Thyroid gland (tissue), 4 donors: ENCODE results near the gene THBD. TPM values are rescaled to one million over a fixed set of nuclear protein-coding genes. Genes with fewer than 3 reads are reported as not detected.

Experiments
- DNase-seq, 2 donors: peaks; one replicate each; pipeline ENCODE4 v3.0.0-alpha.2; 2019
- H3K27ac ChIP-seq, 3 donors: fragments of 200-600 bp; sonication (generic); 1 replicate in 2 of 3; 2 replicates in 1 of 3; pipeline ENCODE4 v1.5.1; 2016 to 2019; ENCODE audit warnings: mild to moderate bottlenecking in 1 of 3, moderate library complexity in 1 of 3
- H3K27me3 ChIP-seq: fragments of 200-600 bp; sonication (generic); one replicate; pipeline ENCODE4 v1.5.1; 2019
- H3K36me3 ChIP-seq, 2 donors: fragments of 200-600 bp; sonication (generic); one replicate each; pipeline ENCODE4 v1.5.1; 2016 to 2019
- H3K4me1 ChIP-seq, 2 donors: fragments of 200-600 bp; sonication (generic); one replicate each; pipeline ENCODE4 v1.5.1; 2017 to 2019
- H3K4me3 ChIP-seq, 3 donors: fragments of 200-600 bp; sonication (generic); replicated peaks in 1 of 3; 1 replicate in 2 of 3; 2 replicates in 1 of 3; pipeline ENCODE4 v1.5.1; 2016; ENCODE audit warnings: mild to moderate bottlenecking in 1 of 3
- H3K9me3 ChIP-seq: fragments of 200-600 bp; sonication (generic); one replicate; pipeline ENCODE4 v1.5.1; 2017
- POLR2A ChIP-seq, 2 donors: fragments of 450-650 bp; IDR thresholded peaks; one replicate each; pipeline ENCODE4 v1.6.1; 2017; ENCODE audit warnings: antibody characterized with exemption in 2 of 2, mild to moderate bottlenecking in 2 of 2, moderate library complexity in 1 of 2
- WGBS, 2 donors: methylation state at CpG; one replicate each; pipeline ENCODE4 v1.1.5; 2017; 5-methylcytosine and 5-hydroxymethylcytosine counted together
- intact Hi-C: fragments of 100-400 bp; cut with DNase I; formaldehyde crosslinking; loops from one replicate; pipeline ENCODE4 v1.15.1; 2023
- total RNA-seq, 4 donors: library from RNA; depleted of rRNA; stranded (reverse); fragments of >200 nt; gene quantifications; one replicate each; pipeline ENCODE4 v1.2.3, GENCODE V29; 2016
- TF ChIP-seq, protein P1 (sequence below), 6 experiments: fragments of 200-600 bp in 3 of 6; fragments of 450-650 bp in 3 of 6; sonication (generic) in 3 of 6; IDR thresholded peaks; one replicate each; pipeline ENCODE4 v1.5.1; 2016 to 2019; ENCODE audit warnings: antibody characterized with exemption in 6 of 6, mild to moderate bottlenecking in 2 of 6, inconsistent platforms in 1 of 6, moderate library complexity in 1 of 6

The THBD gene
- total RNA-seq, 4 donors from 2014 or later, result 30.4 to 78.5 (median 72.2) TPM

DNA sequence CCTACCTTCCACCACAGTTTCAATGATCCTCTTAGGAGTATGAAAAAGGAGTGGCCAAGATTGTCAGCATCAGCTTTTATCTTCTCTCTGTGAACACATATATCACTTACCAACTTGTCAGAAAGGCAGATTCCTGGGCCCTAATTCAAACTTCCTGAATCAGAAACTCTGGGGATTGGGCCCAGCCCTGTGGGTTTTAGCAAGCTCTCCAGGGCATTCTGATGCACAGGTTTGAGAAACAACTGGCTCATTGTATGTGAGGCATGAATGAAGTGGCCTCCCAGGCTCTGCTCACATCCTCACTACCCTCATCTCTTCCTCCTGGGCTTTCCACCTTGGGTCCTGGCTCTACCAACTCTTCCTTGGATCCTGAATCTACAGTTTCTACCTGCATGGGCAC lies 13.2 kb upstream of the THBD start:
- intact Hi-C loops, result no loop called here
- no peak overlapping the region for H3K27ac ChIP-seq
- TF ChIP-seq, protein P1, sequence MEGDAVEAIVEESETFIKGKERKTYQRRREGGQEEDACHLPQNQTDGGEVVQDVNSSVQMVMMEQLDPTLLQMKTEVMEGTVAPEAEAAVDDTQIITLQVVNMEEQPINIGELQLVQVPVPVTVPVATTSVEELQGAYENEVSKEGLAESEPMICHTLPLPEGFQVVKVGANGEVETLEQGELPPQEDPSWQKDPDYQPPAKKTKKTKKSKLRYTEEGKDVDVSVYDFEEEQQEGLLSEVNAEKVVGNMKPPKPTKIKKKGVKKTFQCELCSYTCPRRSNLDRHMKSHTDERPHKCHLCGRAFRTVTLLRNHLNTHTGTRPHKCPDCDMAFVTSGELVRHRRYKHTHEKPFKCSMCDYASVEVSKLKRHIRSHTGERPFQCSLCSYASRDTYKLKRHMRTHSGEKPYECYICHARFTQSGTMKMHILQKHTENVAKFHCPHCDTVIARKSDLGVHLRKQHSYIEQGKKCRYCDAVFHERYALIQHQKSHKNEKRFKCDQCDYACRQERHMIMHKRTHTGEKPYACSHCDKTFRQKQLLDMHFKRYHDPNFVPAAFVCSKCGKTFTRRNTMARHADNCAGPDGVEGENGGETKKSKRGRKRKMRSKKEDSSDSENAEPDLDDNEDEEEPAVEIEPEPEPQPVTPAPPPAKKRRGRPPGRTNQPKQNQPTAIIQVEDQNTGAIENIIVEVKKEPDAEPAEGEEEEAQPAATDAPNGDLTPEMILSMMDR (IDR thresholded peaks at IDR 0.05), result no peak

DNA sequence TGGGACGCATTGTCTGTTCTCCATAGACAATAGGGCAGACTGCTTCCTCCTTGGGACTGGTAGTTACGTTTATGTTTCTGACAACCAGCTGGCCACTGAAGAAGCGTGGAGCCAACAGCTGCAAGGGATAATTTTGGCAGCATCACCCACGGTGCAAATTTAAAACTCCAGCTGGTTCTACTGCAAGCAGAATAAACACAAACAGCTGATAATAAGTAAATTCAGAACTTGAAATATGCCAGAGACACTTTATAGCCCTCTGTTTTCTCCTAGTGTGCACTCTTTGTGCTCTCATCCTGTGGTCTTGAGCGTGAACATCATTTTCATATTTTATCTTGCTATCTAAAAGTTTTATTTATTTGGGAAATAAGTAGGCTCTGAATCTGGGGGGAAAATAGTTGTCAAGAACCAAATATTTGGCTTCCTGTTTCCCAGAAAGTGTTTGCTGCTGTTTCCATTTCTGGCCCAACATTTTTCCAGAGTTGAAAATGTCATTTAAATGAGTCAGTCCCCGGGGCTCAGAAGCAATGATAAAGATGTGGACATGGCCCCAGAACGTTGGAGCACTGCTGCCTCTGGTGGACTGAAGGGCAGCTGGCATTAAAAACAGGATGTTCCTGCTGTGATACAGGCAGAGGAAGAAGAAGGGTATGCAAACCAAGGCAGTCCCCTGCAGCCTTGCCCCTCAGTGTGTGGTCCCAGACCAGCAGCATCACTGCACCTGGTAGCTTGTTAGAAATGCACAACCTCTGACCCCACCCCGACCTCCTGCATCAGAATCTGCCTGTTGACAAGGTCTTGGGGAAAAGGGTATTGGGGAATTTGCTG lies 12.5 kb upstream of the THBD start:
- Histone ChIP-seq H3K27ac (peak overlapping the region; percentile 38 to 53 (median 46)), H3K27me3 (no peaks in the 10 kb centered on the region), H3K9me3 (no peaks in the 10 kb centered on the region), H3K36me3 (no peaks in the 10 kb centered on the region), H3K4me3 (no peak overlapping the region), H3K4me1 (peaks cover 0 to 25% of the 10 kb centered on the region in 2 donors)
- DNase-seq, result peak; percentile 14 to 17
- 41 to 42% methylated on average over 8 of the region's 8 CpGs for WGBS, 2 donors
- intact Hi-C loops, result no loop called here
- TF ChIP-seq POLR2A (IDR thresholded peaks at IDR 0.05), result no peak
- TF ChIP-seq, protein P1 (IDR thresholded peaks at IDR 0.05), result peak in 3 of 6 experiments; percentile 21 to 31 (median 22)

More for the DNA sequence above, 13.2 kb upstream of the THBD start:
- no peak for DNase-seq
- Histone ChIP-seq H3K36me3 (no peaks in the 10 kb centered on the region), H3K4me3 (no peak overlapping the region), H3K27me3 (no peaks in the 10 kb centered on the region), H3K9me3 (no peaks in the 10 kb centered on the region), H3K4me1 (peaks cover 0 to 25% of the 10 kb centered on the region in 2 donors)

DNA sequence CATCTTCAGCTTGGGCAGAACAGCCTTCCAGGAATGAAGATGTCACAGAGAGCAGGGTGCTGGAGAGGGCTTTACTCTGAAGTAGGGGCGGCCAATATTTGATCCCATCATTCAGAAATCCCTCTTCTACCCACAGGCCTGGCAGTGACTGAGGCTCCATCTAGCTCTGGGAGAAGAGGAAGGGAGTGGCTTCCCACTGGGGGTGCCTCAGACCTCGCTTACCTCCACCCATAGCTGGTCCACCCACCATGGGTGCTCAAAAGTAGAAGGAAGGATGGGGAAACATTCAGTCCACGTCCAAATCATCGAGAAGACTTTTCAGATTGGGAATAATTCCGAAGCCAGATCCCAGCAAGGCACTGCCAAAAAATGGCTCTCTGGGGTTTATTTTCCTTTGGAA lies 11.8 kb upstream of the THBD start:
- intact Hi-C loops, result no loop called here
- H3K9me3 ChIP-seq, result no peaks in the 10 kb centered on the region
- H3K36me3 ChIP-seq, result no peaks in the 10 kb centered on the region
- no peak overlapping the region for H3K4me3 ChIP-seq
- TF ChIP-seq, protein P1 (IDR thresholded peaks at IDR 0.05), result no peak
- no peak for TF ChIP-seq POLR2A (IDR thresholded peaks at IDR 0.05)
- peaks cover 0 to 25% of the 10 kb centered on the region in 2 donors for H3K4me1 ChIP-seq
- DNase-seq, result no peak
- no peaks in the 10 kb centered on the region for H3K27me3 ChIP-seq
- peak overlapping the region; percentile 38 to 53 (median 46) for H3K27ac ChIP-seq
- 66 to 75% methylated on average over 5 of the region's 5 CpGs for WGBS, 2 donors

DNA sequence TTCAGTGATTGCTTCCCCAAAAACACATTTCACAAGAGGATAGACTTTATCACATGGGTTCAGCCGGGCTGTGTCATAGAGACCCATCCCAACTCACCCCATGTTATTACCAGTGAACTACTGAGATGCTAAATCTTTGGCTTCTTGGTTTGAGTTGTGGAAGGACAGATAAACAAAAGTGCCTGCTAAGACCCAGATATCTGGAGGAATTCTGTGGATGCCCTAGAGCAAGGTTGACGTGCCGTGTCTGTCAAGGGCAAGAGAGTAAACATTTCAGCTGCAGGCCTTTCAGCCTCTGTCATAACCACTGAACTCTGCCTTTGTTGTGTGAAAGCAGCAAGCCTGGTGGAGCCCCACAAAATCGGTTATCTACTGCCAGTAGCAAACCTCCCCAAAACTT lies 11.2 kb upstream of the THBD start:
- H3K36me3 ChIP-seq, result no peaks in the 10 kb centered on the region
- 78 to 84% methylated on average over 4 of the region's 4 CpGs for WGBS, 2 donors
- intact Hi-C loops, result no loop called here

DNA sequence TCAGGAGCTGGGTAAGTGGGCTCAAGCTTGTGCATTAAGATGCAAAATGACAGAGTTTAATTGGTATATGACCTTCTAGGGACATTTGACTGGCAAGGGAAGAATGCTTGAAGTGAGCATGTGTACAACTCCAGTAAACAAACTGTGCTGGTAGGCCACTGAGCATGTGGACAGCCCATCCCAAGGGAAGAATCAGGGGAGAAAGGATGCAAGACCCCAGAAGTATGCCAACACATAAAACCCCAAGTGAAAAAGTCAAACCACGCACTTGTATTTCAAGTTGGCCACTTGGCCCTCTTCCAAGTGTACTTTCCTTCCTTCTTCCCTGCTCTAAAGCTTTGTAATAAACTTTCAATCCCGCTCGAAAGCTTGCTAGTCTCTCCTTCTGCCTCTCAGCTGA lies 10.4 kb upstream of the THBD start:
- DNase-seq, result no peak
- peaks cover 0 to 25% of the 10 kb centered on the region in 2 donors for H3K4me1 ChIP-seq
- no peak overlapping the region for H3K4me3 ChIP-seq
- no peaks in the 10 kb centered on the region for H3K27me3 ChIP-seq
- no peaks in the 10 kb centered on the region for H3K36me3 ChIP-seq
- TF ChIP-seq, protein P1 (IDR thresholded peaks at IDR 0.05), result no peak
- no peak for TF ChIP-seq POLR2A (IDR thresholded peaks at IDR 0.05)
- no peak overlapping the region for H3K27ac ChIP-seq
- intact Hi-C loops, result no loop called here
- 31 to 53% methylated on average over 3 of the region's 3 CpGs for WGBS, 2 donors
- no peaks in the 10 kb centered on the region for H3K9me3 ChIP-seq

More for the DNA sequence above, 11.2 kb upstream of the THBD start:
- Histone ChIP-seq H3K4me1 (peaks cover 0 to 25% of the 10 kb centered on the region in 2 donors), H3K9me3 (no peaks in the 10 kb centered on the region), H3K4me3 (no peak overlapping the region), H3K27me3 (no peaks in the 10 kb centered on the region), H3K27ac (peak overlapping the region in 1 of 3 donors; percentile 46)
- DNase-seq, result no peak
- no peak for TF ChIP-seq POLR2A (IDR thresholded peaks at IDR 0.05)
- TF ChIP-seq, protein P1 (IDR thresholded peaks at IDR 0.05), result no peak
